ENCODE results near the gene PI4KA.
"Not testable (repeated sequence)": the region's sequence is repeated elsewhere in the genome, so short reads cannot be mapped to it uniquely, and the experiment has no call there.

Gene PI4KA

GRCh38 chr22:20663941-20664593, 194.5 kb downstream of the PI4KA start:
- ChIA-PET POLR2A (no interaction called here), CTCF (interaction anchor here (0.9 kb wide), 1 partner anchor 119 kb away, joined by 3 read pairs; no protein-coding TSS in a partner anchor)
- TF ChIP-seq, protein P1, sequence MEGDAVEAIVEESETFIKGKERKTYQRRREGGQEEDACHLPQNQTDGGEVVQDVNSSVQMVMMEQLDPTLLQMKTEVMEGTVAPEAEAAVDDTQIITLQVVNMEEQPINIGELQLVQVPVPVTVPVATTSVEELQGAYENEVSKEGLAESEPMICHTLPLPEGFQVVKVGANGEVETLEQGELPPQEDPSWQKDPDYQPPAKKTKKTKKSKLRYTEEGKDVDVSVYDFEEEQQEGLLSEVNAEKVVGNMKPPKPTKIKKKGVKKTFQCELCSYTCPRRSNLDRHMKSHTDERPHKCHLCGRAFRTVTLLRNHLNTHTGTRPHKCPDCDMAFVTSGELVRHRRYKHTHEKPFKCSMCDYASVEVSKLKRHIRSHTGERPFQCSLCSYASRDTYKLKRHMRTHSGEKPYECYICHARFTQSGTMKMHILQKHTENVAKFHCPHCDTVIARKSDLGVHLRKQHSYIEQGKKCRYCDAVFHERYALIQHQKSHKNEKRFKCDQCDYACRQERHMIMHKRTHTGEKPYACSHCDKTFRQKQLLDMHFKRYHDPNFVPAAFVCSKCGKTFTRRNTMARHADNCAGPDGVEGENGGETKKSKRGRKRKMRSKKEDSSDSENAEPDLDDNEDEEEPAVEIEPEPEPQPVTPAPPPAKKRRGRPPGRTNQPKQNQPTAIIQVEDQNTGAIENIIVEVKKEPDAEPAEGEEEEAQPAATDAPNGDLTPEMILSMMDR (IDR thresholded peaks at IDR 0.05; ENCODE audit: insufficient read depth, low read length, missing control alignments): no peak
- H3K4me3 ChIP-seq (ENCODE audit: low read depth, low read length): no peak overlapping the region
- DNase-seq (ENCODE audit: low read depth, low spot score): no peak

- ChIA-PET POLR2A (no interaction called here), CTCF (interaction anchor here (1.1 kb wide), 1 partner anchor 11 kb away, joined by 3 read pairs; no protein-coding TSS in a partner anchor)
- no peak overlapping the region for H3K4me3 ChIP-seq (ENCODE audit: low read depth, low read length)
- TF ChIP-seq, protein P1 (IDR thresholded peaks at IDR 0.05; ENCODE audit: insufficient read depth, low read length, missing control alignments): no peak
- no peak for DNase-seq (ENCODE audit: low read depth, low spot score)
These were observed 195.3 kb downstream of the PI4KA start for GRCh38 chr22:20663137-20663828.

DNA sequence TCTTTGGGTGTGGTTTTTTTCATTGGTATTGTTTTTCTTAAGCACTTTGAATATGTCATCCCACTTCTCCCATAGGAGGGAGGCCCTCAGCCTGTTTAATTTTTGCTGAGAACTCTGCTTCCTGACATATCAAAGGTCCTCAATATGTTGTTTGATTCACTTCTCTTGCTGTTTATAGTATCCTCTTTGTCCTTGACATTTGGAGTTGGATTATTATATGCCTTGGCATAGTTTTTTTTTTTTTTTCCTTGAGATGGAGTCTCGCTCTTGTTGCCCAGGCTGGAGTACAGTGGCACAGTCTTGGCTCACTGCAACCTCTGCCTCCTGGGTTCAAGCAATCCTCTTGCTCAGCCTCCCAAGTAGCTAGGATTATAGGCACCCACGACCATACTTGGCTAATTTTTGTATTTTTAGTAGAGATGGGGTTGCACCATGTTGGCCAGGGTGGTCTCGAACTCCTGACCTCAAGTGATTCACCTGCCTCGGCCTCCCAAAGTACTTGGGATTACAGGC, 196.0 kb downstream of the PI4KA start:
- DNase-seq (ENCODE audit: low read depth, low spot score); H3K4me3 ChIP-seq (ENCODE audit: low read depth, low read length); POLR2A ChIA-PET: not testable (repeated sequence)
- CTCF ChIA-PET: interaction anchor here (1.1 kb wide), 1 partner anchor 12 kb away, joined by 3 read pairs; no protein-coding TSS in a partner anchor

DNA sequence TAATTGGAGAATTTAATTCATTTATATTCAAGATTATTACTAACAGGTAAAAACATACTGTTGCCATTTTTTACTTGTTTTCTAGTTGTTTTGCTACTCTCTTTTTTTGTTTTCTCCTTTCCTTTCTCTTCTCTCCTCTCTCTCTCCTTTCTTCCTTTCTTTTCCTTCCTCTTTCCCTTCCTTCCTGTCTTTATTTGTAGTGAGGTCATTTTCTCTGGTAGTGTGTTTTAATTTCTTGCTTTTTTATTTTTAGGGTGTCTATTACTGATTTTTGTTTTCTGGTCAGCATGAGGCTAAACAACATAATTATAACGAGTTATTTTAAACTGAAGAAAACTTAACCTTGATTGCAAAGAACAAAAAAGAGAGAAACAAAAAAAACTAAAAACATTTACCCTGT, 197.1 kb downstream of the PI4KA start:
- no peak overlapping the region for H3K4me3 ChIP-seq (ENCODE audit: low read depth, low read length)
- DNase-seq (ENCODE audit: low read depth, low spot score): no peak

GRCh38 chr22:20660441-20661054, 198.1 kb downstream of the PI4KA start:
- DNase-seq (ENCODE audit: low read depth, low spot score): no peak
- POLR2A ChIA-PET: no interaction called here
- CTCF ChIA-PET: interaction anchor here (0.6 kb wide), 1 partner anchor 916 kb away, joined by 3 read pairs; no protein-coding TSS in a partner anchor
- TF ChIP-seq, protein P1 (IDR thresholded peaks at IDR 0.05; ENCODE audit: insufficient read depth, low read length, missing control alignments): no peak
- no peak overlapping the region for H3K4me3 ChIP-seq (ENCODE audit: low read depth, low read length)

More for the DNA sequence above, 197.1 kb downstream of the PI4KA start:
- ChIA-PET CTCF (interaction anchor here (0.6 kb wide), 1 partner anchor 915 kb away, joined by 3 read pairs; no protein-coding TSS in a partner anchor), POLR2A (no interaction called here)
- TF ChIP-seq, protein P1 (IDR thresholded peaks at IDR 0.05; ENCODE audit: insufficient read depth, low read length, missing control alignments): no peak

- CTCF ChIA-PET: no interaction called here
- POLR2A ChIA-PET: no interaction called here
- no peak for DNase-seq (ENCODE audit: low read depth, low spot score)
- TF ChIP-seq, protein P1 (IDR thresholded peaks at IDR 0.05; ENCODE audit: insufficient read depth, low read length, missing control alignments): no peak
- H3K4me3 ChIP-seq (ENCODE audit: low read depth, low read length): no peak overlapping the region
These were observed 198.7 kb downstream of the PI4KA start for GRCh38 chr22:20659920-20660319.
